ENCODE measurements around the gene ERICH6.

The ERICH6 gene

GRCh38 chr3:150744919-150745211 lies 41.1 kb upstream of the ERICH6 start:
- no peak for TF ChIP-seq TOX (CRISPR knock-in tag; IDR thresholded peaks at IDR 0.05; ENCODE audit: borderline replicate concordance)
- TF ChIP-seq ZNF565 (CRISPR knock-in tag; conservative IDR thresholded peaks at IDR 0.05; ENCODE audit: low read depth), result no peak
- no peak for TF ChIP-seq ARNTL (CRISPR knock-in tag; IDR thresholded peaks at IDR 0.05; ENCODE audit: borderline replicate concordance, low read depth)
- TF ChIP-seq CSDC2 (CRISPR knock-in tag; IDR thresholded peaks at IDR 0.05), result no peak
- no peak for TF ChIP-seq CSRNP3 (CRISPR knock-in tag; IDR thresholded peaks at IDR 0.05)
- no peak for TF ChIP-seq PATZ1 (CRISPR knock-in tag; IDR thresholded peaks at IDR 0.05; ENCODE audit: borderline replicate concordance)
- no peak for TF ChIP-seq ZC3H10 (CRISPR knock-in tag; IDR thresholded peaks at IDR 0.05)
- TF ChIP-seq ZNF8 (CRISPR knock-in tag; IDR thresholded peaks at IDR 0.05), result no peak
- TF ChIP-seq ESRRG (CRISPR knock-in tag; IDR thresholded peaks at IDR 0.05), result no peak
- TF ChIP-seq PPARA (CRISPR knock-in tag; IDR thresholded peaks at IDR 0.05; ENCODE audit: borderline replicate concordance), result no peak
- no peak for TF ChIP-seq CREB5 (CRISPR knock-in tag; IDR thresholded peaks at IDR 0.05; ENCODE audit: low read depth)
- TF ChIP-seq OSR1 (CRISPR knock-in tag; IDR thresholded peaks at IDR 0.05), result no peak
- TF ChIP-seq TSHZ2 (CRISPR knock-in tag; IDR thresholded peaks at IDR 0.05), result no peak
- TF ChIP-seq ZFP30 (CRISPR knock-in tag; IDR thresholded peaks at IDR 0.05), result no peak
- ATAC-seq, result no peak

GRCh38 chr3:150744041-150744918 lies 40.6 kb upstream of the ERICH6 start:
- ATAC-seq, result no peak
- TF ChIP-seq ARNTL (CRISPR knock-in tag; IDR thresholded peaks at IDR 0.05; ENCODE audit: borderline replicate concordance, low read depth) (no peak), OSR1 (CRISPR knock-in tag; IDR thresholded peaks at IDR 0.05) (no peak), CSDC2 (CRISPR knock-in tag; IDR thresholded peaks at IDR 0.05) (no peak), POU6F1 (CRISPR knock-in tag; IDR thresholded peaks at IDR 0.05; ENCODE audit: borderline replicate concordance, low read depth) (no peak), TCF4 (CRISPR knock-in tag; IDR thresholded peaks at IDR 0.05; ENCODE audit: borderline replicate concordance) (no peak), CREB5 (CRISPR knock-in tag; IDR thresholded peaks at IDR 0.05; ENCODE audit: low read depth) (no peak), ESRRG (CRISPR knock-in tag; IDR thresholded peaks at IDR 0.05) (no peak), PATZ1 (CRISPR knock-in tag; IDR thresholded peaks at IDR 0.05; ENCODE audit: borderline replicate concordance) (no peak), TOX (CRISPR knock-in tag; IDR thresholded peaks at IDR 0.05; ENCODE audit: borderline replicate concordance) (no peak), GLIS3 (CRISPR knock-in tag; IDR thresholded peaks at IDR 0.05) (no peak), RARB (CRISPR knock-in tag; IDR thresholded peaks at IDR 0.05) (no peak)

Data from SK-N-SH treated with all-trans-retinoic acid at 6 μM for 48 hours (cell line).